ENCODE measurements around the gene ZMYND10. TPM values are rescaled to one million over a fixed set of nuclear protein-coding genes. Genes with fewer than 3 reads are reported as not detected.

The ZMYND10 gene
- total RNA-seq, 1 experiment from 2014 or later = 0.29 TPM

DNA sequence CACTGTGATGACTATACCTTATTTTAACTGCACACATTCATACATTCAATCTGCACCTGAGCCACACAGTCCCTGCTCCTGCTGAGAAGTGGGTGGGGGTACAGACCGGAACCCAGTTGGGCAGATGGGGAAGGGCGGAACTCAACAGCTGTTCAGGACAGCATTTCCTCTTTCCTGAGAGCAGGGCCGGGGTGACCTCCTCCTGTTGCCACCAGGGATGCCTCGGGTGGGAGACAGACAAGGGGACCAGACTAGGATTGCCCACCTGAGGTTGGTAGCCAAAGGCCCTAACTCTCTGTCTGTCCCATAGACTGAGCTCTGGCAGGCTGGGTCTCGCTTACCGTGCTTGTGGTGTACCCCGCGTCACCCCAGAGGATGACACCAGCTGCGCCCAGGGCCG, 26.9 kb downstream of the ZMYND10 start:
- Histone ChIP-seq H3K36me3 (ENCODE audit: control insufficient read depth, insufficient read depth, low read length) (peaks cover 4% of the 10 kb centered on the region), H3K4me3 (ENCODE audit: low read depth, low read length) (no peak overlapping the region), H3K9me3 (no peaks in the 10 kb centered on the region), H3K4me1 (peaks cover 25% of the 10 kb centered on the region), H3K27me3 (replicated peaks; ENCODE audit: control insufficient read depth, insufficient read depth, low read length) (no peaks in the 10 kb centered on the region)
- H3K4me1 Mint-ChIP-seq (ENCODE audit: low read depth, unreplicated experiment) = peaks cover 17% of the 10 kb centered on the region
- no peaks in the 10 kb centered on the region for H3K9me3 Mint-ChIP-seq (ENCODE audit: unreplicated experiment)
- no peak for TF ChIP-seq CTCF (IDR thresholded peaks at IDR 0.05; ENCODE audit: insufficient read depth in 1 of 2, low read depth in 1 of 2, low read length in 1 of 2, severe bottlenecking in 1 of 2, unreplicated experiment in 1 of 2)
- no TSS peak for BruUV-seq (replicated peaks)
- peaks cover 46% of the 10 kb centered on the region for H3K36me3 Mint-ChIP-seq (ENCODE audit: insufficient read depth, unreplicated experiment)
- intact Hi-C loops (cut with micrococcal nuclease; ENCODE audit: unreplicated experiment) = no loop called here
- DNase-seq = no peak
- no peaks in the 10 kb centered on the region for H3K27me3 Mint-ChIP-seq (ENCODE audit: insufficient read depth, unreplicated experiment)
- CTCF ChIA-PET = no interaction called here
- POLR2A ChIA-PET = no interaction called here
- no peak overlapping the region for H3K4me3 Mint-ChIP-seq (ENCODE audit: unreplicated experiment)
- no peak overlapping the region for H3K27ac Mint-ChIP-seq (ENCODE audit: unreplicated experiment)

- H3K27ac Mint-ChIP-seq (ENCODE audit: unreplicated experiment) = no peak overlapping the region
- H3K4me3 Mint-ChIP-seq (ENCODE audit: unreplicated experiment) = no peak overlapping the region
- no peaks in the 10 kb centered on the region for H3K9me3 Mint-ChIP-seq (ENCODE audit: unreplicated experiment)
- Histone ChIP-seq H3K36me3 (ENCODE audit: control insufficient read depth, insufficient read depth, low read length) (peaks cover 4% of the 10 kb centered on the region), H3K4me1 (peaks cover 25% of the 10 kb centered on the region), H3K27me3 (replicated peaks; ENCODE audit: control insufficient read depth, insufficient read depth, low read length) (no peaks in the 10 kb centered on the region), H3K4me3 (ENCODE audit: low read depth, low read length) (no peak overlapping the region), H3K9me3 (no peaks in the 10 kb centered on the region)
- no peak for DNase-seq
- H3K27me3 Mint-ChIP-seq (ENCODE audit: insufficient read depth, unreplicated experiment) = no peaks in the 10 kb centered on the region
- POLR2A ChIA-PET = no interaction called here
- intact Hi-C loops (cut with micrococcal nuclease; ENCODE audit: unreplicated experiment) = no loop called here
- H3K4me1 Mint-ChIP-seq (ENCODE audit: low read depth, unreplicated experiment) = peaks cover 17% of the 10 kb centered on the region
- BruUV-seq (replicated peaks) = no TSS peak
- TF ChIP-seq CTCF (IDR thresholded peaks at IDR 0.05; ENCODE audit: insufficient read depth in 1 of 2, low read depth in 1 of 2, low read length in 1 of 2, severe bottlenecking in 1 of 2, unreplicated experiment in 1 of 2) = no peak
- CTCF ChIA-PET = no interaction called here
- H3K36me3 Mint-ChIP-seq (ENCODE audit: insufficient read depth, unreplicated experiment) = peaks cover 47% of the 10 kb centered on the region
These were observed 27.4 kb downstream of the ZMYND10 start for GRCh38 chr3:50318163-50318562.

DNA sequence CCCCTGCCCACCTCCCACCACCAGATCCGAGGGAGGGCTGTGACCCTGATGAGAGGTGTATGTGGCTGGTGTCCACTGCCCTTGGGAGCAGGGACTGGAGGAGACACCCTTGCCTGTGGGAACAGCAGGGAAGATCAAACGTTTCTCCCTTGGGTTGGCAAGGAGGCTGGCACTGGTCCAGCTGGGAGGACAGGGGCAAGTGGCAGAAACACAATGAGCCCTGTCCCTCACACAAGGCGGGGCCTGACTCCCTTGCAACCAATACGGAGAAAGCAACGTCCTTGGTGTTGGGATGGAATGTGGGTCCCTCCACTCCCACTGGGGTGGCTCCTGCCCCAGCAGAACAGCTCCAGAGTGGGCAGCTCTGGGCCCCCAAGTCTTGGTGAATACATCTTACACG, 28.2 kb downstream of the ZMYND10 start:
- no TSS peak for BruUV-seq (replicated peaks)
- Mint-ChIP-seq H3K4me3 (ENCODE audit: unreplicated experiment) (no peak overlapping the region), H3K27me3 (ENCODE audit: insufficient read depth, unreplicated experiment) (no peaks in the 10 kb centered on the region), H3K27ac (ENCODE audit: unreplicated experiment) (peak overlapping the region; percentile 82), H3K4me1 (ENCODE audit: low read depth, unreplicated experiment) (peaks cover 17% of the 10 kb centered on the region), H3K9me3 (ENCODE audit: unreplicated experiment) (no peaks in the 10 kb centered on the region), H3K36me3 (ENCODE audit: insufficient read depth, unreplicated experiment) (peaks cover 47% of the 10 kb centered on the region)
- no peak for DNase-seq
- H3K4me1 ChIP-seq = peaks cover 23% of the 10 kb centered on the region
- intact Hi-C loops (cut with micrococcal nuclease; ENCODE audit: unreplicated experiment) = no loop called here
- no peaks in the 10 kb centered on the region for H3K27me3 ChIP-seq (replicated peaks; ENCODE audit: control insufficient read depth, insufficient read depth, low read length)
- ChIA-PET POLR2A (interaction anchor here (1.0 kb wide), 1 partner anchor 20 kb away, joined by 4 read pairs; no protein-coding TSS in a partner anchor), CTCF (no interaction called here)
- H3K36me3 ChIP-seq (ENCODE audit: control insufficient read depth, insufficient read depth, low read length) = peaks cover 4% of the 10 kb centered on the region
- H3K9me3 ChIP-seq = no peaks in the 10 kb centered on the region
- TF ChIP-seq CTCF (IDR thresholded peaks at IDR 0.05; ENCODE audit: insufficient read depth in 1 of 2, low read depth in 1 of 2, low read length in 1 of 2, severe bottlenecking in 1 of 2, unreplicated experiment in 1 of 2) = no peak
- no peak overlapping the region for H3K4me3 ChIP-seq (ENCODE audit: low read depth, low read length)
